ENCODE measurements around the gene EGFL6. TPM values are rescaled to one million over a fixed set of nuclear protein-coding genes. Genes with fewer than 3 reads are reported as not detected.
"Not testable (repeated sequence)": the region's sequence is repeated elsewhere in the genome, so short reads cannot be mapped to it uniquely, and the experiment has no call there.

Gene EGFL6
- total RNA-seq, 6 experiments from 2014 or later: not detected

GRCh38 chrX:13645464-13646153, 76.2 kb downstream of the EGFL6 start:
- no peaks in the 10 kb centered on the region for H3K9me3 ChIP-seq
- DNase-seq: no peak
- no peaks in the 10 kb centered on the region for H3K27me3 ChIP-seq
- no peaks in the 10 kb centered on the region for H3K36me3 ChIP-seq
- no peak for ATAC-seq
- intact Hi-C loops (cut with DNase I): loop anchor here (5.0 to 10.0 kb wide), 2 partner anchors 138 to 141 kb away; no protein-coding TSS in a partner anchor
- TF ChIP-seq POLR2A (IDR thresholded peaks at IDR 0.05): no peak
- TF ChIP-seq, protein P1, sequence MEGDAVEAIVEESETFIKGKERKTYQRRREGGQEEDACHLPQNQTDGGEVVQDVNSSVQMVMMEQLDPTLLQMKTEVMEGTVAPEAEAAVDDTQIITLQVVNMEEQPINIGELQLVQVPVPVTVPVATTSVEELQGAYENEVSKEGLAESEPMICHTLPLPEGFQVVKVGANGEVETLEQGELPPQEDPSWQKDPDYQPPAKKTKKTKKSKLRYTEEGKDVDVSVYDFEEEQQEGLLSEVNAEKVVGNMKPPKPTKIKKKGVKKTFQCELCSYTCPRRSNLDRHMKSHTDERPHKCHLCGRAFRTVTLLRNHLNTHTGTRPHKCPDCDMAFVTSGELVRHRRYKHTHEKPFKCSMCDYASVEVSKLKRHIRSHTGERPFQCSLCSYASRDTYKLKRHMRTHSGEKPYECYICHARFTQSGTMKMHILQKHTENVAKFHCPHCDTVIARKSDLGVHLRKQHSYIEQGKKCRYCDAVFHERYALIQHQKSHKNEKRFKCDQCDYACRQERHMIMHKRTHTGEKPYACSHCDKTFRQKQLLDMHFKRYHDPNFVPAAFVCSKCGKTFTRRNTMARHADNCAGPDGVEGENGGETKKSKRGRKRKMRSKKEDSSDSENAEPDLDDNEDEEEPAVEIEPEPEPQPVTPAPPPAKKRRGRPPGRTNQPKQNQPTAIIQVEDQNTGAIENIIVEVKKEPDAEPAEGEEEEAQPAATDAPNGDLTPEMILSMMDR (IDR thresholded peaks at IDR 0.05): no peak
- no peak overlapping the region for H3K27ac ChIP-seq
- 36% methylated on average over 9 of the region's 9 CpGs for WGBS (ENCODE audit: insufficient coverage, low coverage, low lambda C conversion rate, missing lambda C conversion rate)
- H3K4me3 ChIP-seq: no peak overlapping the region
- H3K4me1 ChIP-seq: no peaks in the 10 kb centered on the region

GRCh38 chrX:13646154-13646549, 76.8 kb downstream of the EGFL6 start:
- Histone ChIP-seq H3K4me1 (no peaks in the 10 kb centered on the region), H3K9me3 (no peaks in the 10 kb centered on the region), H3K27me3 (no peaks in the 10 kb centered on the region), H3K4me3 (no peak overlapping the region), H3K27ac (no peak overlapping the region), H3K36me3 (no peaks in the 10 kb centered on the region)
- DNase-seq (peak; percentile 48 to 61 (median 60)), ATAC-seq (peak; percentile 76 to 96 (median 88))
- intact Hi-C loops (cut with DNase I): loop anchor here (5.0 to 10.0 kb wide), 2 partner anchors 139 to 141 kb away; no protein-coding TSS in a partner anchor
- 25% methylated on average over 3 of the region's 3 CpGs for WGBS (ENCODE audit: insufficient coverage, low coverage, low lambda C conversion rate, missing lambda C conversion rate)
- TF ChIP-seq POLR2A (IDR thresholded peaks at IDR 0.05): no peak
- TF ChIP-seq, protein P1 (IDR thresholded peaks at IDR 0.05): peak; percentile 49 to 73 (median 64)

DNA sequence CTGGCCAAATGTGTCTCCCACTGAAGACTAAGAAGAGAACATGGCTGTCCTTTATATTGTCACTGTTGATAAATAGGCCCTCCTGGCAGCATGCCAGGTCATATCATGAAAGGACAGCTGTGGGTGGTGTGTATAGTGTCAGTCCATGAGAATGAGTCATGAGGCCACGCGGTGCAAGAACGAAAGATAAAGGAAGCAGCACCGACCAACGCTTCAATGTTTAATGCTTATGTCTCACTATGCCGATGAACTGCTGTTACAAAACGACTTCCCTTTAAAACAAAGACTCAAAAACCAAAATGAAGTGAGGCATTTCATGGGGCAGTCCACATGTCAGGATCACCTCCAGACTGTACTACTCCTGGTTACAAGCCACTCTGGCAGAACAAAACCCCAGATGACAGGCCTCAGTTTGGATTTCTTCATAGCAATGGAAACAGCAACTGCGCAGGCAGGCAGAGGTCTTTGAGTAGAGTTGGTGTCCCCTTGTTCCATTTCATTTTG, 78.4 kb downstream of the EGFL6 start:
- H3K27ac ChIP-seq: no peak overlapping the region
- TF ChIP-seq, protein P1 (IDR thresholded peaks at IDR 0.05): no peak
- no peak for TF ChIP-seq POLR2A (IDR thresholded peaks at IDR 0.05)
- WGBS (ENCODE audit: insufficient coverage, low coverage, low lambda C conversion rate, missing lambda C conversion rate): 55% methylated on average over 8 of the region's 8 CpGs
- ATAC-seq: peak; percentile 26 to 62 (median 44)
- peaks cover 0 to 6% (median 5%) of the 10 kb centered on the region in 4 donors for H3K4me1 ChIP-seq
- intact Hi-C loops (cut with DNase I): loop anchor here (5.0 to 10.0 kb wide), 2 partner anchors 140 to 143 kb away; no protein-coding TSS in a partner anchor
- H3K36me3 ChIP-seq: no peaks in the 10 kb centered on the region
- DNase-seq: peak in 2 of 3 donors; percentile 43 to 47
- H3K4me3 ChIP-seq: no peak overlapping the region
- no peaks in the 10 kb centered on the region for H3K9me3 ChIP-seq
- no peaks in the 10 kb centered on the region for H3K27me3 ChIP-seq

GRCh38 chrX:13648336-13648735, 78.9 kb downstream of the EGFL6 start:
- not testable (repeated sequence) for H3K27me3 ChIP-seq, H3K4me3 ChIP-seq, H3K9me3 ChIP-seq, DNase-seq, H3K27ac ChIP-seq, ATAC-seq, H3K36me3 ChIP-seq, H3K4me1 ChIP-seq
- intact Hi-C loops (cut with DNase I): loop anchor here (5.0 to 10.0 kb wide), 2 partner anchors 141 to 144 kb away; no protein-coding TSS in a partner anchor
- WGBS (ENCODE audit: insufficient coverage, low coverage, low lambda C conversion rate, missing lambda C conversion rate): 54% methylated on average over 2 of the region's 2 CpGs

DNA sequence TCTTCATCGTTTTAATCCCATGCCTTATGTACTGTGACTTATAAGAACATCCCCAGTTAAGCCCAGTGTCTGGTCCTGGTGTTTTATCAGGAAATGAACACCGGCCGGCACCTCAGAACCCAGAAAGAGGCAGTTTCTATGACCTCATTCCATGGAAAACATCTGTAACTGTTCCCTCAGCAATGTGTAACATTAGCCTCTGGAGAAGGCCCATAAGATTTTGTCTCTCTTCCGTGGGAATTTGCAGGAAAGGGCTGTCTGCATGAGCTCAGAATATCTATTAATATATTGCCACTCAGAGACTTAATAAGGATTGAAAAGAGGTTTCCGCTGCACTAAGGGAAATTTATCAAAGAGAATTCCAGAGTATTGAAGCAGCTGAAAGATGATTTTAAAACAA, 80.4 kb downstream of the EGFL6 start:
- Histone ChIP-seq H3K36me3 (no peaks in the 10 kb centered on the region), H3K27ac (no peak overlapping the region), H3K4me3 (no peak overlapping the region), H3K9me3 (no peaks in the 10 kb centered on the region), H3K4me1 (peaks cover 0 to 16% (median 8%) of the 10 kb centered on the region in 4 donors), H3K27me3 (no peaks in the 10 kb centered on the region)
- TF ChIP-seq, protein P1 (IDR thresholded peaks at IDR 0.05): no peak
- no peak for TF ChIP-seq POLR2A (IDR thresholded peaks at IDR 0.05)
- no peak for ATAC-seq
- intact Hi-C loops (cut with DNase I): loop anchor here (5.0 to 10.0 kb wide), 3 partner anchors 143 to 385 kb away; no protein-coding TSS in a partner anchor
- WGBS (ENCODE audit: insufficient coverage, low coverage, low lambda C conversion rate, missing lambda C conversion rate): 59% methylated on average over 5 of the region's 5 CpGs
- DNase-seq: no peak
